ENCODE results near the gene MRPS33. TPM values are rescaled to one million over a fixed set of nuclear protein-coding genes. Genes with fewer than 3 reads are reported as not detected.

The MRPS33 gene
- total RNA-seq = 20.0 and 20.7 TPM in 2 replicates

GRCh38 chr7:141014524-141015395 is at the start of gene MRPS33:
Gene MRPS33, minus strand, starts transcription at chr7:141014952. Its CDS starts 4,319 bp downstream, at chr7:141010633.
- peak; percentile 95 for DNase-seq (ENCODE audit: low read depth)
- peak; percentile 43 for TF ChIP-seq CTCF (IDR thresholded peaks at IDR 0.05; ENCODE audit: insufficient read depth, low read depth, low read length)
- H3K4me3 ChIP-seq (ENCODE audit: low read depth, low read length) = peak within 1 kb of the TSS; percentile 84

DNA sequence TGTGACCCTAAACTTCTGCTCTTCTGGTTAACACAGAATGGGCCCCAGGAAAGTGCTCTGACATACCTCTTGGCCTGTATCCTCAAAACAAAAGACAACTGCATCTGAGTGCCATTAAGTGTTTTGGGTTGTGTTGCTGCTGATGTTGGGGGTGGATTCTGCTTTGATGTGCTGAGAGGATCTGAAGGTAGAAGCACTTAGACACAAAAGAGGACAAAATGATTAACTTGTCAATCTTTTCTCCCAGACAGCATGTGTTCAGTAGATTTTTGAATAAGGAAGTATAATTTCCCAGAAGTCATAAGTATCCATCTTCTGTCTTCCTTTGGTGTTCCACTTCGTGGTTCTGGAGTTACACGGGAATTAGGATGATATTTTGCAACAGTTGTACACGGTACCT is 43.0 kb upstream of the MRPS33 start:
- TF ChIP-seq CTCF (IDR thresholded peaks at IDR 0.05; ENCODE audit: insufficient read depth, low read depth, low read length) = no peak
- H3K4me3 ChIP-seq (ENCODE audit: low read depth, low read length) = no peak overlapping the region
- no peak for DNase-seq (ENCODE audit: low read depth)

- no peak overlapping the region for H3K4me3 ChIP-seq (ENCODE audit: low read depth, low read length)
- no peak for TF ChIP-seq CTCF (IDR thresholded peaks at IDR 0.05; ENCODE audit: insufficient read depth, low read depth, low read length)
- DNase-seq (ENCODE audit: low read depth) = no peak
Observed at GRCh38 chr7:141055146-141055545, 40.4 kb upstream of the MRPS33 start.

GRCh38 chr7:141053626-141054025 is 38.9 kb upstream of the MRPS33 start:
- H3K4me3 ChIP-seq (ENCODE audit: low read depth, low read length) = no peak overlapping the region
- no peak for DNase-seq (ENCODE audit: low read depth)
- no peak for TF ChIP-seq CTCF (IDR thresholded peaks at IDR 0.05; ENCODE audit: insufficient read depth, low read depth, low read length)

- peak; percentile 57 for DNase-seq (ENCODE audit: low read depth)
- TF ChIP-seq CTCF (IDR thresholded peaks at IDR 0.05; ENCODE audit: insufficient read depth, low read depth, low read length) = no peak
- no peak overlapping the region for H3K4me3 ChIP-seq (ENCODE audit: low read depth, low read length)
Observed at GRCh38 chr7:141045842-141046620, 31.3 kb upstream of the MRPS33 start.

DNA sequence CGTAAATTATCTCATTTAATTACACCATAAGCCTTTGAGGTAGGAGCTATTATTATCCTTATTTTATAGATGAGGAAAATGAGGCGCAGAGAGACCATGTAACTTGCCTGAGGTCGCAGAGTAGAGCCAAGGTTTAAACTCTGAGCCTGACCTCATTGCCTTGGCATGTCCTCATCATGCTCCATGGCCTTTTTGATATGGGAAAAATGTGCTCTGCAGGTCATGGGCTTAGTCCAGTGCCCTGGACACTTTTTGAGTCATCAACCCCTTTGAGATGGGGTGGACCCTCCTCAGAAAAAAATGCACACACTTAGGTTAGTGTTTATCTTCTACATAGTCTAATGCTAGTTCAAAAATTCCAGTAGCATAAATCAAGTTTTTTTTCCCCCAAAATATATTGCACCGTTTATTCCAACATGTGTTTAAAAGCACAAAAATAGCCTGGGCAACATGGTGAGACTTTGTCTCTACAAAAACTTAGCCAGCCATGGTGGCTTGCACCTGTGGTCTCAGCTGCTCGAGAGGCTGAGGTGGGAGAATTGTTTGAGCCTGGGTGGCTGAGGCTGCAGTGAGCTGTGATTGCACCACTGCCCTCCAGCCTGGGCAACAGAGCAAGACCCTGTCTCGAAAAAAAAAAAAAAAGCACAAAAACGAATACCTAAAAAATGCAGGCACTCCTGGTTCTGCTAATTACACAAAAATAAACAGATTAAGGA is 30.5 kb upstream of the MRPS33 start:
- DNase-seq (ENCODE audit: low read depth) = peak; percentile 11
- TF ChIP-seq CTCF (IDR thresholded peaks at IDR 0.05; ENCODE audit: insufficient read depth, low read depth, low read length) = no peak
- H3K4me3 ChIP-seq (ENCODE audit: low read depth, low read length) = no peak overlapping the region

Data from fibroblast of villous mesenchyme (primary cell).